ENCODE measurements around the gene NINL.
"Not testable (repeated sequence)": the region's sequence is repeated elsewhere in the genome, so short reads cannot be mapped to it uniquely, and the experiment has no call there.

Gene NINL

DNA sequence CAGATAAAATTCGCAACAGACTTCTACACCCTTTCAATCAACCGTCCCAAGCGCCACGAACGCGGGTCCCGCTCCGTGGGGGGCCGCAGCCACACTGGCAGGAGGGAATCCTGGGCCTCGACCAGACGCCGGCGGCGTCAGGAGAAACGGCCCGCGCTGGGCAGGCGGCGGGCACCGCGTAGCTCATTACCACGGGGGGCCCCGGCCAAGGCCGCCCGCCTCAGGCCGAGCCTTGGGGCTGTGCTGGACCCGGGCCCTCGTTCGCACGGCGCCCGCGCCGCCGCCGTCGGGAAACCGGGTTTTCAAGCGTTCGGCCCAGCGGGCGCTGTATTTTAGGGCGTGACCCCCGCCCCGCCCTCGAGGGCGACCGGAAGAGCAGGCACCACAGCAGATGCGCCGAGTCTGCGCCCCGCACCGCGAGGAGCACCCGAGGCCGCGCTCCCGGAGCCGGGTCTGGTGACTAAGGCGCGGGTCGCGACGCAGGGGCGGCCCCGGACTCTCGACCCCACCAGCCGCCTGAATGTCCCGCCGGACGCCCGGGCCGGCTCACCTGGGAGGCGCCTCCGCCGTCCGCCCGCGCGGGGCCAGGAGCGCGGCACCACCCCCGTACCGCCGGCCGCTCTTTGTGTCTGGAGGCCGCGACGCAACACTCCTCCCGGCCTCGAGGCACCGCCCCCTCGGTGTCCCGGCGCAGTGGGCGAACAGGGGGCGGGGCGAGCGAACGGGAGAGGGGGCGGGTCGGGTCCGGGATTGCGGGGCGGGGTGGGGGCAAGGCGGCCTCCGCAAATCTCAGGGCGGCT lies at the start of gene NINL:
TSS of gene NINL (minus strand) at position 627 of the 800 bp plus-strand sequence. CDS start 58,944 bp downstream, outside the sequence.
- H3K27ac ChIP-seq (ENCODE audit: poor library complexity, severe bottlenecking): peak within 1 kb of the TSS; percentile 50
- H3K9me3 ChIP-seq (ENCODE audit: severe bottlenecking): no peaks in the 10 kb centered on the region
- H3K4me3 ChIP-seq (ENCODE audit: severe bottlenecking): peak within 1 kb of the TSS; percentile 58
- no peak for DNase-seq (ENCODE audit: low spot score)
- no peaks in the 10 kb centered on the region for H3K27me3 ChIP-seq (ENCODE audit: insufficient read depth, poor library complexity, severe bottlenecking)
- peak; percentile 85 for ATAC-seq (ENCODE audit: low read depth)
- H3K4me1 ChIP-seq (ENCODE audit: insufficient read depth, poor library complexity, severe bottlenecking): no peaks in the 10 kb centered on the region
- H3K36me3 ChIP-seq (ENCODE audit: low read depth): peaks cover 10% of the 10 kb centered on the region
- TF ChIP-seq, protein P1, sequence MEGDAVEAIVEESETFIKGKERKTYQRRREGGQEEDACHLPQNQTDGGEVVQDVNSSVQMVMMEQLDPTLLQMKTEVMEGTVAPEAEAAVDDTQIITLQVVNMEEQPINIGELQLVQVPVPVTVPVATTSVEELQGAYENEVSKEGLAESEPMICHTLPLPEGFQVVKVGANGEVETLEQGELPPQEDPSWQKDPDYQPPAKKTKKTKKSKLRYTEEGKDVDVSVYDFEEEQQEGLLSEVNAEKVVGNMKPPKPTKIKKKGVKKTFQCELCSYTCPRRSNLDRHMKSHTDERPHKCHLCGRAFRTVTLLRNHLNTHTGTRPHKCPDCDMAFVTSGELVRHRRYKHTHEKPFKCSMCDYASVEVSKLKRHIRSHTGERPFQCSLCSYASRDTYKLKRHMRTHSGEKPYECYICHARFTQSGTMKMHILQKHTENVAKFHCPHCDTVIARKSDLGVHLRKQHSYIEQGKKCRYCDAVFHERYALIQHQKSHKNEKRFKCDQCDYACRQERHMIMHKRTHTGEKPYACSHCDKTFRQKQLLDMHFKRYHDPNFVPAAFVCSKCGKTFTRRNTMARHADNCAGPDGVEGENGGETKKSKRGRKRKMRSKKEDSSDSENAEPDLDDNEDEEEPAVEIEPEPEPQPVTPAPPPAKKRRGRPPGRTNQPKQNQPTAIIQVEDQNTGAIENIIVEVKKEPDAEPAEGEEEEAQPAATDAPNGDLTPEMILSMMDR (IDR thresholded peaks at IDR 0.05; ENCODE audit: poor library complexity, severe bottlenecking): no peak

DNA sequence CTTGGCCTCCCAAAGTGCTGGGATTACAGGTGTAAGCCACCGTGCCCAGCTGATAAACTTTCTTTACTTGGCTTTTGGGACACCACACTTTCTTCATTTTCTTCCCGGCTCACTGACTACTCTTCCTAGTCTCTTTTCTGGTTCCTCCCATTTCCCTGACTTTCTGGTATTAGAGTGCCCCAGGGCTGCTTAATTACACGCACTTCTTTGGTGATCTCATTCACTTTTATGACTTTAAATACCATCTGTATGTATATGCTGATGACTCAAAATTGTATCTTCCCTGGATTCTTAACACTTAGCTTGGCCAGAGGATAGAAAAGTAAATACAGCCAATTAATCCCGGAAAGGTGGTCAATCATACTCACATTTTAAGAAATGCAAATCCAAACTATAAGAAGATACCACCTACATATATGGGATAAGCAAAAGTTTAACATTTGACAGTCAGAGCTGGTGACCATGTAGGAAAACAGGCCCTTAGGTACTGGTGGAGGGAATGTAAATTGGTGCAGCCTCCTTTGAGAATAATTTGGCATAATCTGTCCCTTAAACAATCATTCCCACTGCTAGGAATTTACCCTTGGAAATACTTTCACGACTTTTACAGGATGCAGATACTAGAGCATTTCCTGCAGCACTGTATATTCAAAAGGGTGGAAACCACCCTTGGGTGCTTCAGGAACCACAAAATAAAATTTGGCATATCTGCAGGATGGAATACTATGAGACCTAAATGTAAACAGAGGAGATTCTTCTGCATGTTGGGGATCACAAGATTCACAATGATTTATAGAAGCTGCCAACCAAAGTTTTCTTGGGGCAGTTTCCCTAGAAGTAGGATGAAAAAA lies 47.8 kb upstream of the NINL start:
- H3K4me1 ChIP-seq (ENCODE audit: insufficient read depth, poor library complexity, severe bottlenecking): peaks cover 14% of the 10 kb centered on the region
- no peak for DNase-seq (ENCODE audit: low spot score)
- H3K4me3 ChIP-seq (ENCODE audit: severe bottlenecking): no peak overlapping the region
- H3K36me3 ChIP-seq (ENCODE audit: low read depth): peaks cover 39% of the 10 kb centered on the region
- no peaks in the 10 kb centered on the region for H3K27me3 ChIP-seq (ENCODE audit: insufficient read depth, poor library complexity, severe bottlenecking)
- peak overlapping the region; percentile 74 for H3K27ac ChIP-seq (ENCODE audit: poor library complexity, severe bottlenecking)
- TF ChIP-seq, protein P1 (IDR thresholded peaks at IDR 0.05; ENCODE audit: poor library complexity, severe bottlenecking): no peak
- peak; percentile 99 for ATAC-seq (ENCODE audit: low read depth)
- no peaks in the 10 kb centered on the region for H3K9me3 ChIP-seq (ENCODE audit: severe bottlenecking)

DNA sequence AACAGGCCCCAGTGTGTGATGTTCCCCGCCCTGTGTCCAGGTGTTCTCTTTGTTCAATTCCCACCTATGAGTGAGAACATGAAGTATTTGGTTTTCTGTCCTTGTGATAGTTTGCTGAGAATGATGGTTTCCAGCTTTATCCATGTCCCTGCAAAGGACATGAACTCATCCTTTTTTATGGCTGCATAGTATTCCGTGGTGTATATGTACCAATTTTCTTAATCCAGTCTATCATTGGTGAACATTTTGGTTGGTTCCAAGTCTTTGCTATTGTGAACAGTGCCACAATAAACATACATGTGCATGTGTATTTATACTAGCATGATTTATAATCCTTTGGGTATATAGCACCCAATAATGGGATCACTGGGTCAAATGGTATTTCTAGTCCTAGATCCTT lies 45.3 kb upstream of the NINL start:
- H3K27me3 ChIP-seq (ENCODE audit: insufficient read depth, poor library complexity, severe bottlenecking); H3K4me3 ChIP-seq (ENCODE audit: severe bottlenecking); DNase-seq (ENCODE audit: low spot score); H3K27ac ChIP-seq (ENCODE audit: poor library complexity, severe bottlenecking); ATAC-seq (ENCODE audit: low read depth); H3K9me3 ChIP-seq (ENCODE audit: severe bottlenecking): not testable (repeated sequence)
- Histone ChIP-seq H3K4me1 (ENCODE audit: insufficient read depth, poor library complexity, severe bottlenecking) (peaks cover 14% of the 10 kb centered on the region), H3K36me3 (ENCODE audit: low read depth) (peaks cover 16% of the 10 kb centered on the region)

DNA sequence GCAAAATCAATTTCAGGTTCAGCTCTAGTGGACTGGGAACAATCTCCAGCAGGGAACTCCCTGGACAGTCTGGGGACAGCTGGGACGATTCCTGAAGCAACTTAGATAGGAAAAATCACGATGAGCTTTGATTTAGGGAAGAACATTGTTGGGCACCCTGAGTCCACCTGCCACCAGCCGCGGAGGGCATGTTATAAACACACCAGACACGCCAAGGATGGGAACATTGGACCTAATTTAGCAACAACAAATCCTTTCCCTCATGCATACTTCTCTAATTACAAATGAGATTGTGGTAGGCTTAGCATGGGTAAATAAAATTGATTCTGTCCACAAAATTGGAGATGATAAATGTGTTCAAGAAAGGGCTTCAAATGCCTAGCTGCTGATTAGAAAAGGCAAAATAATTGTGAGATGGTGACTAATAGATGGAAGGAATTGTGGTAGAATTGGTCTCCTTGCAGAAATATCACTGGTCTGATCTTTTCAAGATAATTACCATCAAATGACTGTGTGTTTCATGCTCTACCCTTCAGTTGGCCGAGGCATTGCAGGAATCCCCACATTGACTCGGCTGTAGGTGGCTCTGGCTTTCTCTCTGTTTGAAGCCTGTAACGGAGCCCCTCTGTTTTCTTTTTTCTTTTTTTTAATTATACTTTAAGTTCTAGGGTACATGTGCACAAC lies 44.6 kb upstream of the NINL start:
- H3K27ac ChIP-seq (ENCODE audit: poor library complexity, severe bottlenecking): no peak overlapping the region
- peaks cover 18% of the 10 kb centered on the region for H3K4me1 ChIP-seq (ENCODE audit: insufficient read depth, poor library complexity, severe bottlenecking)
- no peaks in the 10 kb centered on the region for H3K9me3 ChIP-seq (ENCODE audit: severe bottlenecking)
- DNase-seq (ENCODE audit: low spot score) (no peak), ATAC-seq (ENCODE audit: low read depth) (no peak)
- TF ChIP-seq, protein P1 (IDR thresholded peaks at IDR 0.05; ENCODE audit: poor library complexity, severe bottlenecking): no peak
- H3K36me3 ChIP-seq (ENCODE audit: low read depth): peaks cover 10% of the 10 kb centered on the region; the same call in 1 of the 2 replicates
- no peaks in the 10 kb centered on the region for H3K27me3 ChIP-seq (ENCODE audit: insufficient read depth, poor library complexity, severe bottlenecking)
- no peak overlapping the region for H3K4me3 ChIP-seq (ENCODE audit: severe bottlenecking)

DNA sequence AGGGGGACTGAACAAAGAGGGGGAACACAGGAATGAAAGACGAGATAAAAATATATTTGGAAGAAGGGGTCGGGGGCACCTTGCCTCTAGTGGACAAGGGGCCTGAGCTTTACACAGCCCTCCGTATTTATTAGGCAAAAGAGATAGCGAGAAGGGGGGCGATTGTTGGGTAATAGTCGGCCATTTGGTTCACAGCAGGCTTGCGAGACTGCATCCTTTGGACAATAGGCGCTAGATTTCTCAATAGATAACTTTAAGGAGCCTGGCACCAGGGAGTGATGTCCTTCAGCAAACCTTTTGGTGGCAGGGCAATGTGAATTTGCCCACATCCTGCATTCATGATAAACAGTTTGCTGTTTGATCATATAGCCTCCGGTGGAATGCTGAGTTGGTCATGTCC lies 41.4 kb upstream of the NINL start:
- TF ChIP-seq, protein P1 (IDR thresholded peaks at IDR 0.05; ENCODE audit: poor library complexity, severe bottlenecking): no peak
- H3K4me1 ChIP-seq (ENCODE audit: insufficient read depth, poor library complexity, severe bottlenecking): peaks cover 14% of the 10 kb centered on the region
- ATAC-seq (ENCODE audit: low read depth): no peak
- no peak for DNase-seq (ENCODE audit: low spot score)
- H3K27me3 ChIP-seq (ENCODE audit: insufficient read depth, poor library complexity, severe bottlenecking): no peaks in the 10 kb centered on the region
- no peak overlapping the region for H3K4me3 ChIP-seq (ENCODE audit: severe bottlenecking)
- no peaks in the 10 kb centered on the region for H3K9me3 ChIP-seq (ENCODE audit: severe bottlenecking)
- H3K27ac ChIP-seq (ENCODE audit: poor library complexity, severe bottlenecking): no peak overlapping the region
- H3K36me3 ChIP-seq (ENCODE audit: low read depth): no peaks in the 10 kb centered on the region

All from RWPE2 (cell line).